T-helper 2 cell treated with Interferon-gamma antibody and Interleukin-4, amounts not matched to agents 5 μg/mL and 100 μg/mL, for 36 hours (primary cell): Measurements from ENCODE around the gene B4GALT1.

Experiments
- DNase-seq: peaks from one replicate; pipeline ENCODE4 v3.0.0; 2021; ENCODE audit warnings: low spot score
- H3K27ac Mint-ChIP-seq: one replicate; pipeline ENCODE4 v1.8.0; 2021; ENCODE audit warnings: mild to moderate bottlenecking, mixed read lengths
- H3K27me3 Mint-ChIP-seq: one replicate; pipeline ENCODE4 v1.8.0; 2021; ENCODE audit warnings: low read depth, mixed read lengths
- H3K36me3 Mint-ChIP-seq: one replicate; pipeline ENCODE4 v1.8.0; 2021; ENCODE audit warnings: low read depth, mixed read lengths
- H3K4me1 Mint-ChIP-seq: one replicate; pipeline ENCODE4 v1.8.0; 2021; ENCODE audit warnings: low read depth, mixed read lengths
- H3K4me3 Mint-ChIP-seq: one replicate; pipeline ENCODE4 v1.8.0; 2022; ENCODE audit warnings: mild to moderate bottlenecking, moderate library complexity, mixed read lengths
- H3K9me3 Mint-ChIP-seq: one replicate; pipeline ENCODE4 v1.8.0; 2021; ENCODE audit warnings: mixed read lengths

Gene B4GALT1

GRCh38 chr9:33133186-33133585 lies 34.0 kb downstream of the B4GALT1 start:
- H3K4me1 Mint-ChIP-seq = peaks cover 28% of the 10 kb centered on the region
- no peak overlapping the region for H3K4me3 Mint-ChIP-seq
- H3K27ac Mint-ChIP-seq = no peak overlapping the region
- H3K27me3 Mint-ChIP-seq = no peaks in the 10 kb centered on the region
- H3K9me3 Mint-ChIP-seq = no peaks in the 10 kb centered on the region
- no peak for DNase-seq
- peaks cover 20% of the 10 kb centered on the region for H3K36me3 Mint-ChIP-seq

- H3K27ac Mint-ChIP-seq = peak overlapping the region; percentile 21
Observed at GRCh38 chr9:33131790-33132772, 35.1 kb downstream of the B4GALT1 start.

GRCh38 chr9:33130961-33131789 lies 36.0 kb downstream of the B4GALT1 start:
- Mint-ChIP-seq H3K4me1 (peaks cover 21% of the 10 kb centered on the region), H3K27ac (peak overlapping the region; percentile 94), H3K36me3 (peaks cover 34% of the 10 kb centered on the region), H3K9me3 (no peaks in the 10 kb centered on the region), H3K4me3 (no peak overlapping the region), H3K27me3 (no peaks in the 10 kb centered on the region)
- no peak for DNase-seq

More at GRCh38 chr9:33131790-33132772, 35.1 kb downstream of the B4GALT1 start:
- Mint-ChIP-seq H3K27me3 (no peaks in the 10 kb centered on the region), H3K9me3 (no peaks in the 10 kb centered on the region), H3K36me3 (peaks cover 30% of the 10 kb centered on the region), H3K4me3 (no peak overlapping the region), H3K4me1 (peaks cover 29% of the 10 kb centered on the region)
- no peak for DNase-seq

GRCh38 chr9:33129886-33130881 lies 37.0 kb downstream of the B4GALT1 start:
- Mint-ChIP-seq H3K4me3 (no peak overlapping the region), H3K36me3 (peaks cover 39% of the 10 kb centered on the region), H3K9me3 (no peaks in the 10 kb centered on the region), H3K27me3 (no peaks in the 10 kb centered on the region), H3K27ac (peak overlapping the region; percentile 94), H3K4me1 (peaks cover 19% of the 10 kb centered on the region)
- no peak for DNase-seq

- Mint-ChIP-seq H3K36me3 (peaks cover 42% of the 10 kb centered on the region), H3K4me3 (no peak overlapping the region), H3K27ac (no peak overlapping the region), H3K27me3 (no peaks in the 10 kb centered on the region), H3K9me3 (no peaks in the 10 kb centered on the region), H3K4me1 (peaks cover 19% of the 10 kb centered on the region)
- DNase-seq = no peak
Observed at GRCh38 chr9:33129251-33129885, 37.8 kb downstream of the B4GALT1 start.

GRCh38 chr9:33128570-33128969 lies 38.6 kb downstream of the B4GALT1 start:
- no peak overlapping the region for H3K27ac Mint-ChIP-seq
- H3K4me1 Mint-ChIP-seq = peaks cover 19% of the 10 kb centered on the region
- no peak overlapping the region for H3K4me3 Mint-ChIP-seq

GRCh38 chr9:33127881-33128280 lies 39.3 kb downstream of the B4GALT1 start:
- Mint-ChIP-seq H3K4me1 (peaks cover 19% of the 10 kb centered on the region), H3K27ac (peak overlapping the region; percentile 48)

More at GRCh38 chr9:33128570-33128969, 38.6 kb downstream of the B4GALT1 start:
- Mint-ChIP-seq H3K36me3 (peaks cover 42% of the 10 kb centered on the region), H3K27me3 (no peaks in the 10 kb centered on the region), H3K9me3 (no peaks in the 10 kb centered on the region)
- no peak for DNase-seq

GRCh38 chr9:33125871-33126823 lies 41.0 kb downstream of the B4GALT1 start:
- no peak for DNase-seq
- H3K4me3 Mint-ChIP-seq = no peak overlapping the region
- peaks cover 37% of the 10 kb centered on the region for H3K36me3 Mint-ChIP-seq
- H3K27ac Mint-ChIP-seq = peak overlapping the region; percentile 21
- no peaks in the 10 kb centered on the region for H3K9me3 Mint-ChIP-seq
- H3K4me1 Mint-ChIP-seq = peaks cover 12% of the 10 kb centered on the region
- no peaks in the 10 kb centered on the region for H3K27me3 Mint-ChIP-seq

More at GRCh38 chr9:33127881-33128280, 39.3 kb downstream of the B4GALT1 start:
- H3K27me3 Mint-ChIP-seq = no peaks in the 10 kb centered on the region
- no peak for DNase-seq
- no peaks in the 10 kb centered on the region for H3K9me3 Mint-ChIP-seq
- H3K36me3 Mint-ChIP-seq = peaks cover 42% of the 10 kb centered on the region
- no peak overlapping the region for H3K4me3 Mint-ChIP-seq

GRCh38 chr9:33125461-33125860 lies 41.7 kb downstream of the B4GALT1 start:
- H3K27ac Mint-ChIP-seq = no peak overlapping the region
- H3K4me1 Mint-ChIP-seq = peaks cover 12% of the 10 kb centered on the region
- no peak overlapping the region for H3K4me3 Mint-ChIP-seq

GRCh38 chr9:33124751-33125381 lies 42.3 kb downstream of the B4GALT1 start:
- Mint-ChIP-seq H3K27me3 (no peaks in the 10 kb centered on the region), H3K4me1 (peaks cover 10% of the 10 kb centered on the region), H3K36me3 (peaks cover 38% of the 10 kb centered on the region), H3K4me3 (no peak overlapping the region), H3K27ac (peak overlapping the region; percentile 29), H3K9me3 (no peaks in the 10 kb centered on the region)
- DNase-seq = no peak

More at GRCh38 chr9:33125461-33125860, 41.7 kb downstream of the B4GALT1 start:
- H3K27me3 Mint-ChIP-seq = no peaks in the 10 kb centered on the region
- H3K9me3 Mint-ChIP-seq = no peaks in the 10 kb centered on the region
- H3K36me3 Mint-ChIP-seq = peaks cover 37% of the 10 kb centered on the region
- DNase-seq = no peak

- Mint-ChIP-seq H3K4me1 (peaks cover 12% of the 10 kb centered on the region), H3K9me3 (no peaks in the 10 kb centered on the region), H3K36me3 (peaks cover 36% of the 10 kb centered on the region), H3K27ac (no peak overlapping the region), H3K4me3 (no peak overlapping the region), H3K27me3 (no peaks in the 10 kb centered on the region)
- no peak for DNase-seq
Observed at GRCh38 chr9:33124046-33124445, 43.1 kb downstream of the B4GALT1 start.
